Measurements from ENCODE around the gene DZIP3.

- TF ChIP-seq POLR2A (IDR thresholded peaks at IDR 0.05), result no peak
- TF ChIP-seq, protein P1, sequence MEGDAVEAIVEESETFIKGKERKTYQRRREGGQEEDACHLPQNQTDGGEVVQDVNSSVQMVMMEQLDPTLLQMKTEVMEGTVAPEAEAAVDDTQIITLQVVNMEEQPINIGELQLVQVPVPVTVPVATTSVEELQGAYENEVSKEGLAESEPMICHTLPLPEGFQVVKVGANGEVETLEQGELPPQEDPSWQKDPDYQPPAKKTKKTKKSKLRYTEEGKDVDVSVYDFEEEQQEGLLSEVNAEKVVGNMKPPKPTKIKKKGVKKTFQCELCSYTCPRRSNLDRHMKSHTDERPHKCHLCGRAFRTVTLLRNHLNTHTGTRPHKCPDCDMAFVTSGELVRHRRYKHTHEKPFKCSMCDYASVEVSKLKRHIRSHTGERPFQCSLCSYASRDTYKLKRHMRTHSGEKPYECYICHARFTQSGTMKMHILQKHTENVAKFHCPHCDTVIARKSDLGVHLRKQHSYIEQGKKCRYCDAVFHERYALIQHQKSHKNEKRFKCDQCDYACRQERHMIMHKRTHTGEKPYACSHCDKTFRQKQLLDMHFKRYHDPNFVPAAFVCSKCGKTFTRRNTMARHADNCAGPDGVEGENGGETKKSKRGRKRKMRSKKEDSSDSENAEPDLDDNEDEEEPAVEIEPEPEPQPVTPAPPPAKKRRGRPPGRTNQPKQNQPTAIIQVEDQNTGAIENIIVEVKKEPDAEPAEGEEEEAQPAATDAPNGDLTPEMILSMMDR (IDR thresholded peaks at IDR 0.05), result no peak
These were observed 108.9 kb downstream of the DZIP3 start for GRCh38 chr3:108698461-108698860.

Data from right lobe of liver (tissue), 4 donors.